DND-41 (cell line): Measurements from ENCODE around the gene FOCAD.

ENCODE experiments used
- CTCF ChIP-seq: IDR thresholded peaks from 2 replicates; pipeline ENCODE4 v1.5.1; 2012; ENCODE audit warnings: borderline replicate concordance, low read length, moderate library complexity, mild to moderate bottlenecking; ENCODE audit not compliant: poor library complexity, severe bottlenecking; ENCODE audit errors: extremely low read depth
- EZH2 ChIP-seq: IDR thresholded peaks from 3 replicates; pipeline ENCODE4 v1.6.1; 2012; ENCODE audit warnings: borderline replicate concordance, low read depth, mild to moderate bottlenecking, moderate library complexity, low read length, inconsistent platforms; ENCODE audit not compliant: severe bottlenecking

GRCh38 chr9:21031091-21031807, 347.2 kb downstream of the FOCAD start, which contains the start of gene HACD4:
- no peak for TF ChIP-seq CTCF
- no peak for TF ChIP-seq EZH2
